K562 (cell line): Measurements from ENCODE around the gene KIAA0930. TPM values are rescaled to one million over a fixed set of nuclear protein-coding genes. Genes with fewer than 3 reads are reported as not detected.

Experiments used
- ATAC-seq: fragments of 200-7000 bp; cut with Tn5 transposase; 3 replicates; pipeline ENCODE4 v1.9.1; 2020; ENCODE audit warnings: moderate library complexity
- BruUV-seq: library from RNA; stranded (reverse); fragments of 400-500 nt; replicated peaks from 2 replicates; lab custom pipeline; 2021; lab: Mats Ljungman, UMichigan
- CTCF ChIA-PET: fragments of 300-600 bp; formaldehyde crosslinking; extraction: SDS; loops from one replicate; lab custom pipeline; 2021; ENCODE audit warnings: low intra/inter-chr PET ratio; lab: Yijun Ruan, JAX
- POLR2A ChIA-PET: fragments of 300-600, 350-650 bp; sonication (Branson Sonifier 250); formaldehyde crosslinking; extraction: SDS; loops from one replicate; lab custom pipeline; 2021; ENCODE audit warnings: antibody characterized with exemption, inconsistent platforms; lab: Yijun Ruan, JAX
- DNase-seq, 4 experiments: peaks; one replicate each; pipeline versions ENCODE4 v3.0.0 to v3.0.0-alpha.2; 2011 to 2018; ENCODE audit warnings: low spot score in 3 of 4, mixed read lengths in 3 of 4; ENCODE audit errors: extremely low read depth in 1 of 4
- FAIRE-seq: peaks from 2 replicates; lab custom pipeline; 2011; peaks lifted over from hg19 to GRCh38; lab: Jason Lieb, UNC
- H2AFZ ChIP-seq: 2 replicates; pipeline ENCODE4 v1.6.0; 2011; ENCODE audit warnings: low read depth, low read length, control low read depth, inconsistent platforms
- H3K27ac ChIP-seq: fragments of 200-600 bp; 3 replicates; pipeline ENCODE4 v1.8.0; 2011; ENCODE audit warnings: low read depth, mild to moderate bottlenecking, control low read depth, inconsistent platforms, low read length, moderate library complexity, mixed read lengths; ENCODE audit errors: extremely low read depth
- H3K27me3 ChIP-seq, 2 experiments: fragments of 300-600 bp in 1 of 2; 2 replicates in 1 of 2; 3 replicates in 1 of 2; pipeline versions ENCODE4 v1.6.0 to v1.8.0; 2011; ENCODE audit warnings: inconsistent platforms in 2 of 2, low read length in 2 of 2, mild to moderate bottlenecking in 1 of 2, mixed read lengths in 1 of 2, moderate library complexity in 1 of 2; ENCODE audit not compliant: control insufficient read depth in 2 of 2, insufficient read depth in 2 of 2
- H3K36me3 ChIP-seq: fragments of 300-600 bp; 3 replicates; pipeline ENCODE4 v1.8.0; 2011; ENCODE audit warnings: mild to moderate bottlenecking, low read length, inconsistent platforms; ENCODE audit not compliant: control insufficient read depth, insufficient read depth
- H3K4me1 ChIP-seq, 2 experiments: fragments of 200-600 bp in 1 of 2; replicated peaks in 1 of 2; 2 replicates in 1 of 2; 3 replicates in 1 of 2; pipeline versions ENCODE4 v1.5.1 to v1.8.0; 2011; ENCODE audit warnings: inconsistent platforms in 2 of 2, low read length in 2 of 2, mild to moderate bottlenecking in 1 of 2, mixed read lengths in 1 of 2, moderate library complexity in 1 of 2; ENCODE audit not compliant: control insufficient read depth in 2 of 2, insufficient read depth in 2 of 2
- H3K4me2 ChIP-seq: 2 replicates; pipeline ENCODE4 v1.6.1; 2011; ENCODE audit warnings: low read length, control low read depth, inconsistent platforms, mixed read lengths; ENCODE audit not compliant: insufficient read depth
- H3K4me3 ChIP-seq: fragments of 200-600 bp; sonication (generic), shearing (Covaris generic); 2 replicates; pipeline ENCODE4 v1.5.1; 2016; ENCODE audit warnings: control low read depth, inconsistent platforms
- H3K79me2 ChIP-seq: fragments of 200-600 bp; 3 replicates; pipeline ENCODE4 v1.8.0; 2011; ENCODE audit warnings: low read length, inconsistent platforms; ENCODE audit not compliant: control insufficient read depth, insufficient read depth
- H3K9ac ChIP-seq, 2 experiments: 2 replicates each; pipeline versions ENCODE4 v1.6.0 to v1.6.1; 2011; ENCODE audit warnings: low read depth in 2 of 2, low read length in 2 of 2, control low read depth in 1 of 2, inconsistent platforms in 1 of 2, mild to moderate bottlenecking in 1 of 2, mixed read lengths in 1 of 2; ENCODE audit not compliant: insufficient read depth in 1 of 2
- H3K9me1 ChIP-seq: one replicate; pipeline ENCODE4 v1.6.0; 2011; ENCODE audit warnings: inconsistent platforms, mild to moderate bottlenecking, low read length, moderate library complexity; ENCODE audit not compliant: control insufficient read depth, insufficient read depth
- H3K9me3 ChIP-seq: replicated peaks from 2 replicates; pipeline ENCODE4 v1.5.1; 2011; ENCODE audit warnings: low read depth, low read length, inconsistent platforms; ENCODE audit not compliant: control insufficient read depth, insufficient read depth
- H4K20me1 ChIP-seq: replicated peaks from 2 replicates; pipeline ENCODE4 v1.6.1; 2011; ENCODE audit warnings: low read length, inconsistent platforms, mixed read lengths; ENCODE audit not compliant: control insufficient read depth, insufficient read depth
- BRF2 ChIP-seq: IDR thresholded peaks from 3 replicates; pipeline ENCODE4 v1.6.1; 2011; ENCODE audit warnings: borderline replicate concordance, mild to moderate bottlenecking; ENCODE audit not compliant: insufficient read length, insufficient read depth
- EZH2 ChIP-seq: IDR thresholded peaks from 2 replicates; pipeline ENCODE4 v1.6.1; 2012; ENCODE audit warnings: low read depth, mild to moderate bottlenecking, inconsistent platforms, low read length, borderline replicate concordance
- HDAC8 ChIP-seq: fragments of 450-650 bp; IDR thresholded peaks from 2 replicates; pipeline ENCODE4 v1.6.1; 2016; ENCODE audit warnings: mild to moderate bottlenecking, missing genetic modification characterization, moderate library complexity, missing compliant biosample characterization
- RB1 ChIP-seq: fragments of 450-650 bp; IDR thresholded peaks from 2 replicates; pipeline ENCODE4 v1.6.1; 2017; ENCODE audit warnings: low read depth, mild to moderate bottlenecking
- SIX5 ChIP-seq, 2 experiments: IDR thresholded peaks; 2 replicates each; pipeline ENCODE4 v1.6.1; 2011; ENCODE audit warnings: low read length in 2 of 2, borderline replicate concordance in 1 of 2, low read depth in 1 of 2, mild to moderate bottlenecking in 1 of 2, moderate library complexity in 1 of 2; ENCODE audit not compliant: insufficient read depth in 1 of 2
- SMARCA4 ChIP-seq: fragments of 450-650 bp; IDR thresholded peaks from 2 replicates; pipeline ENCODE4 v1.6.1; 2016
- SRSF7 ChIP-seq: fragments of 200-400 bp; formaldehyde crosslinking; optimal IDR thresholded peaks from 2 replicates; pipeline ENCODE3; 2017; ENCODE audit warnings: mild to moderate bottlenecking, low read depth, low read length
- ZBTB43 ChIP-seq: sonication (generic); formaldehyde crosslinking; IDR thresholded peaks from 2 replicates; pipeline ENCODE4 v1.8.0; 2023; ENCODE audit warnings: mild to moderate bottlenecking, missing genetic modification reagents
- ZBTB7A ChIP-seq: IDR thresholded peaks from 2 replicates; pipeline ENCODE4 v1.6.1; 2011; ENCODE audit warnings: low read depth, mild to moderate bottlenecking, low read length, moderate library complexity, borderline replicate concordance; ENCODE audit not compliant: control insufficient read depth
- ZBTB8A ChIP-seq: fragments of 450-650 bp; IDR thresholded peaks from 2 replicates; pipeline ENCODE4 v1.6.1; 2018; ENCODE audit warnings: mild to moderate bottlenecking, moderate library complexity; ENCODE audit not compliant: partially characterized antibody
- ZNF384 ChIP-seq: IDR thresholded peaks from 2 replicates; pipeline ENCODE4 v1.6.1; 2012; ENCODE audit warnings: low read depth, low read length, improper control_type of control experiment
- WGBS: fragments of 100-300 bp; shearing (Covaris generic); methylation state at CpG from one replicate; pipeline ENCODE4 v1.1.6; 2016; ENCODE audit warnings: low coverage, mixed read lengths; ENCODE audit not compliant: insufficient coverage; ENCODE audit errors: missing lambda C conversion rate; 5-methylcytosine and 5-hydroxymethylcytosine counted together
- in situ Hi-C: fragments of 300-500 bp; cut with MboI; formaldehyde crosslinking; loops from 4 replicates; pipeline ENCODE4 v1.15.0; 2018; ENCODE audit warnings: inconsistent platforms, mixed read lengths
- intact Hi-C: fragments of 100-400 bp; cut with micrococcal nuclease; formaldehyde crosslinking; loops from 2 replicates; pipeline ENCODE4 v1.14.2; 2022
- polyA plus RNA-seq, 8 experiments: library from polyadenylated mRNA; depleted of rRNA in 4 of 8; stranded (reverse) in 5 of 8; unstranded in 3 of 8; fragments of >200 nt; fragmentation: Nextera tagmentation in 2 of 8; fragmentation: Illumina TruSeq in 1 of 8; extraction: Ambion mirVana in 2 of 8; extraction: Trizol in 1 of 8; gene quantifications; 2 replicates each; pipeline versions ENCODE4 v1.2.1 to v1.2.3, GENCODE V29; 2011 to 2014; ENCODE audit warnings: inconsistent platforms in 1 of 8, missing spikeins in 1 of 8
- total RNA-seq, 7 experiments: library from RNA; depleted of rRNA in 6 of 7; stranded (reverse); fragments of >200 nt in 6 of 7; fragmentation: Illumina TruSeq in 2 of 7; extraction: Trizol in 2 of 7; gene quantifications; 2 replicates each; pipeline versions ENCODE4 v1.2.1 to v1.2.3, GENCODE V29; 2011 to 2021; ENCODE audit warnings: low replicate concordance in 1 of 7

Gene KIAA0930
- total and polyA plus RNA-seq, 9 of the 15 experiments (the other 6 are each of a cell fraction or from before 2014, with no cell fraction given), result 0.24 to 12.1 (median 6.4) TPM

- peak overlapping the region in 1 of 2 experiments; percentile 86; a peak in 1 of 4 replicates for H3K9ac ChIP-seq
- TF ChIP-seq SMARCA4 (no peak), ZNF384 (no peak), SRSF7 (no peak), HDAC8 (tag) (no peak), ZBTB8A (no peak), SIX5 (IDR thresholded peaks at IDR 0.05; ENCODE audit: borderline replicate concordance in 1 of 2, insufficient read depth in 1 of 2, low read depth in 1 of 2, low read length in 2 of 2) (no peak), BRF2 (no peak), ZBTB43 (CRISPR knock-in tag) (no peak), EZH2 (no peak), ZBTB7A (no peak), RB1 (no peak)
- intact Hi-C loops, result no loop called here
Observed at GRCh38 chr22:45239681-45240051, 1.0 kb downstream of the KIAA0930 start.

More at GRCh38 chr22:45239681-45240051, 1.0 kb downstream of the KIAA0930 start:
- Histone ChIP-seq H3K36me3 (no peaks in the 10 kb centered on the region), H3K9me1 (no peaks in the 10 kb centered on the region), H3K4me3 (peak overlapping the region; percentile 31; the same call in 1 of the 2 replicates), H4K20me1 (no peaks in the 10 kb centered on the region), H3K27ac (no peak overlapping the region), H3K4me1 (peaks cover 0 to 17% of the 10 kb centered on the region in 2 experiments; a peak in 3 of 5 replicates), H3K9me3 (no peaks in the 10 kb centered on the region), H3K27me3 (no peaks in the 10 kb centered on the region), H3K4me2 (no peak overlapping the region), H3K79me2 (no peaks in the 10 kb centered on the region), H2AFZ (no peak overlapping the region)
- DNase-seq (no peak), FAIRE-seq (no peak), ATAC-seq (no peak)
- ChIA-PET CTCF (no interaction called here), POLR2A (interaction anchor here (0.6 kb wide), 1 partner anchor 191 kb away, joined by 4 read pairs; no protein-coding TSS in a partner anchor)
- in situ Hi-C loops, result loop anchor here (25.0 kb wide), 1 partner anchor 427 kb away; no protein-coding TSS in a partner anchor
- no TSS peak for BruUV-seq
- 51% methylated on average over 4 of the region's 8 CpGs for whole genome bisulfite sequencing
